ENCODE results near the gene C4BPA.

DNA sequence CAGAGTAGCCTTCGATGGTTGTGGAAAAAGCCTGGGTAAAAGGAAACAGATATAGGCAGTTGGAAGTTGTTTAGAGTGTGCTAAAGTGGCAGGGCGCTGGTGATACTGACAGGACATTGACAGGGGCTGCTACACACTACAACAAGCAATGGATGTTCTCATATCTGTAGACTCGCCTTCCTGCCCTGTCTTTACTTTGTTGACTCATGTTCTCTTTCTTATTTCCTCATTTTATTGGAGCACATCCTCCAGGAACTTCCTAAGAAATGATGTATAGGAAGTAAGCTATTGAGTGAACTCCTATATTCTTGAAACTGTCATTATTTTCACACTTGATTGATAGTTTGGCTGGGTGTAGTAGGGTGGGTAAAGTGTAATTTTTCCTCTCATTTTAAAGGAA is 51.0 kb downstream of the C4BPA start:
- TF ChIP-seq CTCF (conservative IDR thresholded peaks at IDR 0.05 in 1 of 2, IDR thresholded peaks at IDR 0.05 in 1 of 2; ENCODE audit: extremely low read depth in 1 of 2, insufficient read depth in 1 of 2, low read depth in 1 of 2, low read length in 2 of 2): no peak
- TF ChIP-seq EZH2 (IDR thresholded peaks at IDR 0.05; ENCODE audit: borderline replicate concordance, low read length): no peak
